ENCODE results near the gene KCNT2. TPM values are rescaled to one million over a fixed set of nuclear protein-coding genes. Genes with fewer than 3 reads are reported as not detected.

The KCNT2 gene
- total RNA-seq, 1 experiment from 2014 or later: not detected

DNA sequence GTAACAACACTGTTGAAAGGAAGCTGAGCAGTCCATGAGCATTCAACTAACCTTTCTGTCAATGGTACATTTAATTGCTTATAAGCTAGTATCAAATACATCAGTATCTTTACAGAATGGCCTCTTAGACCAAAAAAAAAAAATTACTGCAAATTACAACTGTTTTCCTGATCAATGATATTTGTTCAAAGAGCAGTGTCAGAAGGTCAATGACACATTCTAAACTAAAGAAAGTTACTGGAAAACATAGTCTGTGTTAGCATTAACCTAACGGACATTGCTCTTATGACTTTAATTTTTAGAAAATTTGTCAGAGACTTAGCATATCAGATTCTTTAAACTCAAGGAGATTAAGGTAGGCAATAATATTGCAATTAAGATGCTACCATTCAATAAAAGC, 162.5 kb downstream of the KCNT2 start (continued):
- TF ChIP-seq, protein P1, sequence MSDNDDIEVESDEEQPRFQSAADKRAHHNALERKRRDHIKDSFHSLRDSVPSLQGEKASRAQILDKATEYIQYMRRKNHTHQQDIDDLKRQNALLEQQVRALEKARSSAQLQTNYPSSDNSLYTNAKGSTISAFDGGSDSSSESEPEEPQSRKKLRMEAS (IDR thresholded peaks at IDR 0.05): no peak
- no peak for TF ChIP-seq YY1 (IDR thresholded peaks at IDR 0.05; ENCODE audit: extremely low read depth, insufficient replicate concordance, low read depth, low read length)
- TF ChIP-seq EZH2 (IDR thresholded peaks at IDR 0.05): no peak
- TF ChIP-seq, protein P2, sequence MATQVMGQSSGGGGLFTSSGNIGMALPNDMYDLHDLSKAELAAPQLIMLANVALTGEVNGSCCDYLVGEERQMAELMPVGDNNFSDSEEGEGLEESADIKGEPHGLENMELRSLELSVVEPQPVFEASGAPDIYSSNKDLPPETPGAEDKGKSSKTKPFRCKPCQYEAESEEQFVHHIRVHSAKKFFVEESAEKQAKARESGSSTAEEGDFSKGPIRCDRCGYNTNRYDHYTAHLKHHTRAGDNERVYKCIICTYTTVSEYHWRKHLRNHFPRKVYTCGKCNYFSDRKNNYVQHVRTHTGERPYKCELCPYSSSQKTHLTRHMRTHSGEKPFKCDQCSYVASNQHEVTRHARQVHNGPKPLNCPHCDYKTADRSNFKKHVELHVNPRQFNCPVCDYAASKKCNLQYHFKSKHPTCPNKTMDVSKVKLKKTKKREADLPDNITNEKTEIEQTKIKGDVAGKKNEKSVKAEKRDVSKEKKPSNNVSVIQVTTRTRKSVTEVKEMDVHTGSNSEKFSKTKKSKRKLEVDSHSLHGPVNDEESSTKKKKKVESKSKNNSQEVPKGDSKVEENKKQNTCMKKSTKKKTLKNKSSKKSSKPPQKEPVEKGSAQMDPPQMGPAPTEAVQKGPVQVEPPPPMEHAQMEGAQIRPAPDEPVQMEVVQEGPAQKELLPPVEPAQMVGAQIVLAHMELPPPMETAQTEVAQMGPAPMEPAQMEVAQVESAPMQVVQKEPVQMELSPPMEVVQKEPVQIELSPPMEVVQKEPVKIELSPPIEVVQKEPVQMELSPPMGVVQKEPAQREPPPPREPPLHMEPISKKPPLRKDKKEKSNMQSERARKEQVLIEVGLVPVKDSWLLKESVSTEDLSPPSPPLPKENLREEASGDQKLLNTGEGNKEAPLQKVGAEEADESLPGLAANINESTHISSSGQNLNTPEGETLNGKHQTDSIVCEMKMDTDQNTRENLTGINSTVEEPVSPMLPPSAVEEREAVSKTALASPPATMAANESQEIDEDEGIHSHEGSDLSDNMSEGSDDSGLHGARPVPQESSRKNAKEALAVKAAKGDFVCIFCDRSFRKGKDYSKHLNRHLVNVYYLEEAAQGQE (IDR thresholded peaks at IDR 0.05; ENCODE audit: low read depth): no peak
- TF ChIP-seq SRF (IDR thresholded peaks at IDR 0.05; ENCODE audit: low read depth): no peak
- TF ChIP-seq EGR1 (IDR thresholded peaks at IDR 0.05; ENCODE audit: low read depth): no peak
- no peak for TF ChIP-seq POLR2AphosphoS5 (IDR thresholded peaks at IDR 0.05; ENCODE audit: low read depth, low read length)
- no peak for TF ChIP-seq ZFX (IDR thresholded peaks at IDR 0.05)

DNA sequence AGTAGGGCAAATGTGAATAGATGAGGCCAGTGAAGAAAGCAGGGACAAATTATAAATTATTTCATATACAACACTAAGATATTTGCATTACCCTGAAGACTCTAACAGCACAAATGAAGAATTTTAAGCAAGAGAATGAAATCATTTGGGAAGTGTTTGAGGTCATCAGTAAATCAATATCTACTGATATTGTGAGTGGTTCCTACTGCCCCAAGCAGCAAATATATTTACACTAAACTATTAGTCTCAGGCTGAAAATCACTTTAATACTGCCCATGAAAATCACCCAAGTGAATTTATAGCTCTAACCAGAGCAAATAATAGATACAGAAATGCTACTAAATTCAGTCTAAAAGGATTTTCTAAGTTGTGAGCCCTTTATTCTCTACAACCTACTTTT, 163.6 kb downstream of the KCNT2 start:
- no peak overlapping the region for H3K4me3 ChIP-seq (replicated peaks in 1 of 2; ENCODE audit: low read depth in 1 of 2, low read length in 2 of 2)
- no peak overlapping the region for H3K9ac ChIP-seq (ENCODE audit: low read length)
- no peaks in the 10 kb centered on the region for H3K9me2 ChIP-seq (ENCODE audit: insufficient read depth)
- RAD21 ChIA-PET (ENCODE audit: low non-redundant PET in 1 of 2, low total read pairs in 2 of 2, uncharacterized antibody in 2 of 2, unreplicated experiment in 2 of 2): interaction anchor here in 1 of 2 experiments (0.5 kb wide), 1 partner anchor 1864 kb away, joined by 5 read pairs; no protein-coding TSS in a partner anchor
- no peaks in the 10 kb centered on the region for H3K36me3 ChIP-seq (ENCODE audit: control insufficient read depth in 1 of 2, insufficient read depth in 2 of 2, low read length in 2 of 2)
- CTCF ChIA-PET: no interaction called here
- H4K20me1 ChIP-seq (ENCODE audit: insufficient read depth): no peaks in the 10 kb centered on the region
- BruUV-seq (replicated peaks): no TSS peak
- intact Hi-C loops (cut with micrococcal nuclease): no loop called here
- no peak for ATAC-seq
- no peaks in the 10 kb centered on the region for H3K9me3 ChIP-seq (ENCODE audit: control insufficient read depth in 1 of 2, insufficient read depth in 1 of 2, low read depth in 1 of 2, low read length in 2 of 2)
- POLR2A ChIA-PET: no interaction called here
- DNase-seq (ENCODE audit: low read depth, low spot score): no peak
- no peaks in the 10 kb centered on the region for H3K79me2 ChIP-seq (ENCODE audit: insufficient read depth, low read length)
- H3K27me3 ChIP-seq (ENCODE audit: insufficient read depth, low read length): no peaks in the 10 kb centered on the region
- no peak overlapping the region for H3K27ac ChIP-seq (ENCODE audit: low read depth, low read length)
- H3K4me1 ChIP-seq (ENCODE audit: control insufficient read depth in 1 of 2, insufficient read depth in 2 of 2, low read length in 2 of 2): no peaks in the 10 kb centered on the region
- H2AFZ ChIP-seq (ENCODE audit: low read depth, low read length, poor library complexity, severe bottlenecking): no peak overlapping the region
- no peak overlapping the region for H3K4me2 ChIP-seq (ENCODE audit: low read length)
- TF ChIP-seq EGR1 (IDR thresholded peaks at IDR 0.05; ENCODE audit: low read depth) (no peak), SRF (IDR thresholded peaks at IDR 0.05; ENCODE audit: low read depth) (no peak), SP1 (IDR thresholded peaks at IDR 0.05; ENCODE audit: low read depth) (no peak), TCF7L2 (IDR thresholded peaks at IDR 0.05; ENCODE audit: borderline replicate concordance, extremely low read depth, insufficient read depth, insufficient read length) (no peak), RAD21 (IDR thresholded peaks at IDR 0.05; ENCODE audit: low read depth) (no peak), FOSL1 (IDR thresholded peaks at IDR 0.05; ENCODE audit: low read depth) (no peak), EZH2phosphoT487 (IDR thresholded peaks at IDR 0.05; ENCODE audit: borderline replicate concordance) (no peak), ELF1 (IDR thresholded peaks at IDR 0.05; ENCODE audit: borderline replicate concordance, low read depth) (no peak)
- TF ChIP-seq, protein P2 (IDR thresholded peaks at IDR 0.05; ENCODE audit: low read depth): no peak
- TF ChIP-seq, protein P3, sequence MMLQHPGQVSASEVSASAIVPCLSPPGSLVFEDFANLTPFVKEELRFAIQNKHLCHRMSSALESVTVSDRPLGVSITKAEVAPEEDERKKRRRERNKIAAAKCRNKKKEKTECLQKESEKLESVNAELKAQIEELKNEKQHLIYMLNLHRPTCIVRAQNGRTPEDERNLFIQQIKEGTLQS (IDR thresholded peaks at IDR 0.05): no peak
- TF ChIP-seq, protein P1 (IDR thresholded peaks at IDR 0.05): no peak

Data from HCT116 (cell line).